Measurements from ENCODE around the gene SYMPK. TPM values are rescaled to one million over a fixed set of nuclear protein-coding genes. Genes with fewer than 3 reads are reported as not detected.

Gene SYMPK
- total and polyA plus RNA-seq, 9 donors = 24.8 to 61.9 (median 50.1) TPM

GRCh38 chr19:45765702-45766295, 97.1 kb downstream of the SYMPK start:
- WGBS, 3 donors = 52 to 65% (median 60%) methylated on average over 23 of the region's 23 CpGs

More at GRCh38 chr19:45765702-45766295, 97.1 kb downstream of the SYMPK start:
- H3K9me3 ChIP-seq = no peaks in the 10 kb centered on the region
- no peak for TF ChIP-seq POLR2A (IDR thresholded peaks at IDR 0.05)
- TF ChIP-seq CTCF (IDR thresholded peaks at IDR 0.05) = no peak
- TF ChIP-seq EP300 (IDR thresholded peaks at IDR 0.05) = no peak
- H3K36me3 ChIP-seq = no peaks in the 10 kb centered on the region
- no peaks in the 10 kb centered on the region for H3K27me3 ChIP-seq
- no peak overlapping the region for H3K4me3 ChIP-seq
- peak; percentile 48 to 74 (median 68) for DNase-seq
- peaks cover 27% of the 10 kb centered on the region for H3K4me1 ChIP-seq (ENCODE audit: insufficient read depth)
- peak overlapping the region; percentile 94 to 96 for H3K27ac ChIP-seq
- intact Hi-C loops (cut with DNase I) = loop anchor here (2.0 to 10.0 kb wide), 4 partner anchors 35 to 73 kb away; partner anchors contain the start of genes QPCTL (in 2 of the 4), SNRPD2 (in 2 of the 4) and FBXO46 (in 1 of the 4)

Other genes with a start within 250 kb of the SYMPK start
- gene EML2, start 223.8 kb downstream of the SYMPK start, total RNA-seq = 10 to 100 TPM in 6 of 7 donors, 1 to 10 TPM in 1; 9.9 to 25.0 (median 14.4) TPM
- 10 to 100 TPM; 13.1 to 16.3 TPM for gene EML2, start 223.8 kb downstream of the SYMPK start, polyA plus RNA-seq
- 1 to 10 TPM in 1 of 7 donors, under 1 TPM in 3, not detected in 3; 0.20 to 1.6 (median 0.59) TPM for gene GIPR, start 194.9 kb downstream of the SYMPK start, total RNA-seq
- gene GIPR, start 194.9 kb downstream of the SYMPK start, polyA plus RNA-seq = under 1 TPM; 0.02 to 0.33 TPM
- gene SNRPD2, start 171.2 kb downstream of the SYMPK start, total RNA-seq = 100 to 1,000 TPM; 288 to 508 (median 382) TPM
- 100 to 1,000 TPM; 279 to 499 TPM for gene SNRPD2, start 171.2 kb downstream of the SYMPK start, polyA plus RNA-seq
- 10 to 100 TPM in 1 of 7 donors, 1 to 10 TPM in 6; 4.2 to 15.3 (median 7.3) TPM for gene QPCTL, start 170.5 kb downstream of the SYMPK start, total RNA-seq
- 1 to 10 TPM; 3.2 to 6.8 TPM for gene QPCTL, start 170.5 kb downstream of the SYMPK start, polyA plus RNA-seq
- gene FBXO46, start 132.3 kb downstream of the SYMPK start, total RNA-seq = 10 to 100 TPM; 13.4 to 32.5 (median 22.4) TPM
- gene FBXO46, start 132.3 kb downstream of the SYMPK start, polyA plus RNA-seq = 10 to 100 TPM in 1 of 2 donors, 1 to 10 TPM in 1; 6.7 to 13.9 TPM
- not detected for gene MEIOSIN, start 129.7 kb downstream of the SYMPK start, total RNA-seq
- not detected for gene MEIOSIN, start 129.7 kb downstream of the SYMPK start, polyA plus RNA-seq
- gene SIX5, start 93.9 kb downstream of the SYMPK start, total RNA-seq = 10 to 100 TPM; 21.0 to 64.4 (median 44.4) TPM
- 10 to 100 TPM in 1 of 2 donors, 1 to 10 TPM in 1; 5.4 to 43.5 TPM for gene SIX5, start 93.9 kb downstream of the SYMPK start, polyA plus RNA-seq
- gene DMPK, start 80.7 kb downstream of the SYMPK start, total RNA-seq = 100 to 1,000 TPM in 2 of 7 donors, 10 to 100 TPM in 5; 21.0 to 105 (median 62.5) TPM
- gene DMPK, start 80.7 kb downstream of the SYMPK start, polyA plus RNA-seq = 10 to 100 TPM; 24.3 to 56.7 TPM
- 10 to 100 TPM; 28.4 to 85.4 (median 61.1) TPM for gene DMWD, start 70.3 kb downstream of the SYMPK start, total RNA-seq
- gene DMWD, start 70.3 kb downstream of the SYMPK start, polyA plus RNA-seq = 10 to 100 TPM; 11.4 to 33.9 TPM
- gene RSPH6A, start 47.8 kb downstream of the SYMPK start, total RNA-seq = under 1 TPM in 2 of 7 donors, not detected in 5; 0.13 to 0.15 TPM
- gene RSPH6A, start 47.8 kb downstream of the SYMPK start, polyA plus RNA-seq = not detected
- gene FOXA3, start 1.2 kb upstream of the SYMPK start, total RNA-seq = under 1 TPM in 1 of 7 donors, not detected in 6; 0.26 TPM
- gene FOXA3, start 1.2 kb upstream of the SYMPK start, polyA plus RNA-seq = under 1 TPM in 1 of 2 donors, not detected in 1; 0.04 TPM
- gene IRF2BP1, start 23.0 kb upstream of the SYMPK start, total RNA-seq = 10 to 100 TPM; 30.4 to 59.4 (median 41.4) TPM
- gene IRF2BP1, start 23.0 kb upstream of the SYMPK start, polyA plus RNA-seq = 10 to 100 TPM in 1 of 2 donors, 1 to 10 TPM in 1; 2.7 to 29.5 TPM
- 1 to 10 TPM; 3.0 to 9.1 (median 7.0) TPM for gene MYPOP, start 39.5 kb upstream of the SYMPK start, total RNA-seq
- gene MYPOP, start 39.5 kb upstream of the SYMPK start, polyA plus RNA-seq = 1 to 10 TPM; 4.2 to 4.4 TPM
- not detected for gene NANOS2, start 51.6 kb upstream of the SYMPK start, total RNA-seq
- gene NANOS2, start 51.6 kb upstream of the SYMPK start, polyA plus RNA-seq = not detected
- 1 to 10 TPM in 5 of 7 donors, under 1 TPM in 2; 0.23 to 4.8 (median 2.2) TPM for gene NOVA2, start 110.7 kb upstream of the SYMPK start, total RNA-seq
- gene NOVA2, start 110.7 kb upstream of the SYMPK start, polyA plus RNA-seq = 1 to 10 TPM; 1.5 to 3.5 TPM
- 10 to 100 TPM in 6 of 7 donors, 1 to 10 TPM in 1; 7.6 to 19.6 (median 16.6) TPM for gene CCDC61, start 132.3 kb upstream of the SYMPK start, total RNA-seq
- gene CCDC61, start 132.3 kb upstream of the SYMPK start, polyA plus RNA-seq = 10 to 100 TPM in 1 of 2 donors, 1 to 10 TPM in 1; 2.7 to 12.5 TPM
- not detected for gene PGLYRP1, start 159.9 kb upstream of the SYMPK start, total RNA-seq
- not detected for gene PGLYRP1, start 159.9 kb upstream of the SYMPK start, polyA plus RNA-seq
- gene IGFL4, start 177.9 kb upstream of the SYMPK start, total RNA-seq = not detected
- gene IGFL4, start 177.9 kb upstream of the SYMPK start, polyA plus RNA-seq = not detected

Measured in ovary (tissue), 9 donors.